Trophoblast cell (in vitro differentiated cells and primary cell): Measurements from ENCODE around the gene CD200R1.

Experiments
- DNase-seq, 2 donors: peaks; one replicate each; pipeline ENCODE4 v3.0.0-alpha.2; 2016
- H2AFZ ChIP-seq: 2 replicates; pipeline ENCODE4 v1.6.1; 2013; ENCODE audit warnings: low read length, moderate library complexity, mild to moderate bottlenecking; ENCODE audit not compliant: insufficient read depth, poor library complexity
- H2AK5ac ChIP-seq: 2 replicates; pipeline ENCODE4 v1.6.1; 2013; ENCODE audit warnings: mild to moderate bottlenecking, low read length
- H2BK120ac ChIP-seq: 2 replicates; pipeline ENCODE4 v1.6.1; 2013; ENCODE audit warnings: low read length, mild to moderate bottlenecking, moderate library complexity; ENCODE audit not compliant: insufficient read depth, poor library complexity
- H2BK12ac ChIP-seq: 2 replicates; pipeline ENCODE4 v1.6.1; 2013; ENCODE audit warnings: mild to moderate bottlenecking, low read length, moderate library complexity
- H2BK5ac ChIP-seq: 2 replicates; pipeline ENCODE4 v1.6.1; 2013; ENCODE audit warnings: low read length, low read depth, moderate library complexity, mild to moderate bottlenecking; ENCODE audit not compliant: poor library complexity
- H3K14ac ChIP-seq: 2 replicates; pipeline ENCODE4 v1.6.1; 2013; ENCODE audit warnings: mild to moderate bottlenecking, low read length
- H3K18ac ChIP-seq: 2 replicates; pipeline ENCODE4 v1.6.1; 2013; ENCODE audit warnings: mild to moderate bottlenecking, low read length
- H3K23ac ChIP-seq: 2 replicates; pipeline ENCODE4 v1.6.1; 2013; ENCODE audit warnings: low read length
- H3K27ac ChIP-seq: 2 replicates; pipeline ENCODE4 v1.5.1; 2013; ENCODE audit warnings: low read depth, mild to moderate bottlenecking, inconsistent platforms, low read length, moderate library complexity
- H3K27me3 ChIP-seq: 2 replicates; pipeline ENCODE4 v1.6.1; 2013; ENCODE audit warnings: inconsistent platforms, mild to moderate bottlenecking, low read length, moderate library complexity; ENCODE audit not compliant: insufficient read depth
- H3K36me3 ChIP-seq, 2 experiments: 1 replicate in 1 of 2; 2 replicates in 1 of 2; pipeline ENCODE4 v1.6.1; 2013; ENCODE audit warnings: low read length in 2 of 2, mild to moderate bottlenecking in 2 of 2, moderate library complexity in 1 of 2; ENCODE audit not compliant: insufficient read depth in 2 of 2, control insufficient read depth in 1 of 2
- H3K4ac ChIP-seq: 2 replicates; pipeline ENCODE4 v1.6.1; 2013; ENCODE audit warnings: low read depth, mild to moderate bottlenecking, low read length, moderate library complexity
- H3K4me1 ChIP-seq, 2 experiments: 1 replicate in 1 of 2; 2 replicates in 1 of 2; pipeline ENCODE4 v1.6.1; 2013; ENCODE audit warnings: low read length in 2 of 2, mild to moderate bottlenecking in 2 of 2, moderate library complexity in 1 of 2; ENCODE audit not compliant: insufficient read depth in 2 of 2, control insufficient read depth in 1 of 2
- H3K4me2 ChIP-seq: 2 replicates; pipeline ENCODE4 v1.6.1; 2013; ENCODE audit warnings: inconsistent platforms, mild to moderate bottlenecking, low read length, moderate library complexity
- H3K4me3 ChIP-seq: 2 replicates; pipeline ENCODE4 v1.5.1; 2013; ENCODE audit warnings: mild to moderate bottlenecking, low read depth, low read length, inconsistent platforms
- H3K79me1 ChIP-seq: one replicate; pipeline ENCODE4 v1.6.1; 2013; ENCODE audit warnings: low read length
- H3K79me2 ChIP-seq: 2 replicates; pipeline ENCODE4 v1.6.1; 2013; ENCODE audit warnings: low read length, mild to moderate bottlenecking; ENCODE audit not compliant: control insufficient read depth, insufficient read depth, poor library complexity
- H3K9ac ChIP-seq: 2 replicates; pipeline ENCODE4 v1.6.1; 2013; ENCODE audit warnings: mild to moderate bottlenecking, low read length
- H3K9me3 ChIP-seq: 2 replicates; pipeline ENCODE4 v1.6.1; 2013; ENCODE audit warnings: low read depth, mild to moderate bottlenecking, control low read depth, inconsistent platforms, low read length; ENCODE audit not compliant: insufficient read depth
- H4K12ac ChIP-seq: 2 replicates; pipeline ENCODE4 v1.6.1; 2013; ENCODE audit warnings: low read depth, mild to moderate bottlenecking, low read length, moderate library complexity
- H4K8ac ChIP-seq: 2 replicates; pipeline ENCODE4 v1.6.1; 2013; ENCODE audit warnings: low read depth, mild to moderate bottlenecking, low read length, moderate library complexity
- H4K91ac ChIP-seq: one replicate; pipeline ENCODE4 v1.6.1; 2013; ENCODE audit warnings: low read depth, mild to moderate bottlenecking, low read length, moderate library complexity
- WGBS: extraction: QIAGEN DNeasy Blood & Tissue Kit; methylation state at CpG from one replicate; pipeline ENCODE4 v1.1.7; 2013; ENCODE audit warnings: missing lambda C conversion rate; ENCODE audit not compliant: insufficient read length, insufficient coverage; ENCODE audit errors: extremely low coverage; 5-methylcytosine and 5-hydroxymethylcytosine counted together

The CD200R1 gene

GRCh38 chr3:112967425-112967824 lies 7.5 kb downstream of the CD200R1 start:
- H3K9me3 ChIP-seq, result peaks cover 6% of the 10 kb centered on the region
- no peak overlapping the region for H4K12ac ChIP-seq
- H3K36me3 ChIP-seq, result peaks cover 0 to 3% of the 10 kb centered on the region in 2 experiments
- no peak overlapping the region for H3K23ac ChIP-seq
- no peak overlapping the region for H3K27ac ChIP-seq
- no peak overlapping the region for H3K14ac ChIP-seq
- DNase-seq, result no peak
- no peak overlapping the region for H2BK12ac ChIP-seq
- H3K27me3 ChIP-seq, result no peaks in the 10 kb centered on the region
- H4K91ac ChIP-seq, result no peak overlapping the region
- H3K79me1 ChIP-seq, result no peaks in the 10 kb centered on the region
- H3K4me2 ChIP-seq, result no peak overlapping the region
- H3K79me2 ChIP-seq, result no peaks in the 10 kb centered on the region
- no peak overlapping the region for H3K9ac ChIP-seq
- no peak overlapping the region for H2AK5ac ChIP-seq
- no peak overlapping the region for H3K4ac ChIP-seq
- H2BK120ac ChIP-seq, result no peak overlapping the region
- H4K8ac ChIP-seq, result no peak overlapping the region
- H3K4me1 ChIP-seq, result no peaks in the 10 kb centered on the region
- no peak overlapping the region for H2AFZ ChIP-seq
- WGBS, result no CpG with 5 or more reads among the region's 1 CpG
- no peak overlapping the region for H3K18ac ChIP-seq
- no peak overlapping the region for H3K4me3 ChIP-seq
- no peak overlapping the region for H2BK5ac ChIP-seq

- 100% methylated on average over 2 of the region's 2 CpGs for WGBS
- Histone ChIP-seq H4K91ac (no peak overlapping the region), H3K9me3 (peaks cover 6% of the 10 kb centered on the region), H2BK5ac (no peak overlapping the region), H2AFZ (no peak overlapping the region), H3K9ac (no peak overlapping the region), H3K23ac (no peak overlapping the region), H2BK120ac (no peak overlapping the region), H3K79me2 (no peaks in the 10 kb centered on the region), H3K27ac (no peak overlapping the region), H3K18ac (no peak overlapping the region), H4K12ac (no peak overlapping the region), H3K4me2 (no peak overlapping the region), H2BK12ac (no peak overlapping the region), H2AK5ac (no peak overlapping the region), H3K4me3 (no peak overlapping the region), H3K14ac (no peak overlapping the region), H4K8ac (no peak overlapping the region), H3K79me1 (no peaks in the 10 kb centered on the region), H3K4ac (no peak overlapping the region), H3K4me1 (no peaks in the 10 kb centered on the region), H3K27me3 (no peaks in the 10 kb centered on the region), H3K36me3 (peaks cover 0 to 3% of the 10 kb centered on the region in 2 experiments)
- DNase-seq, result no peak
Observed at GRCh38 chr3:112966633-112967032, 8.3 kb downstream of the CD200R1 start.

GRCh38 chr3:112965656-112966055 lies 9.2 kb downstream of the CD200R1 start:
- H3K27me3 ChIP-seq, result no peaks in the 10 kb centered on the region
- H3K23ac ChIP-seq, result no peak overlapping the region
- no peak overlapping the region for H2AK5ac ChIP-seq
- WGBS, result no CpG with 5 or more reads among the region's 6 CpGs
- H3K4me2 ChIP-seq, result no peak overlapping the region
- H4K8ac ChIP-seq, result no peak overlapping the region
- H2AFZ ChIP-seq, result no peak overlapping the region
- H3K4me1 ChIP-seq, result no peaks in the 10 kb centered on the region
- no peaks in the 10 kb centered on the region for H3K79me1 ChIP-seq
- no peak overlapping the region for H3K18ac ChIP-seq
- H3K79me2 ChIP-seq, result no peaks in the 10 kb centered on the region
- DNase-seq, result no peak
- H3K4ac ChIP-seq, result no peak overlapping the region
- H3K4me3 ChIP-seq, result no peak overlapping the region
- H4K12ac ChIP-seq, result no peak overlapping the region
- H2BK5ac ChIP-seq, result no peak overlapping the region
- H2BK120ac ChIP-seq, result no peak overlapping the region
- no peak overlapping the region for H3K14ac ChIP-seq
- H4K91ac ChIP-seq, result no peak overlapping the region
- no peak overlapping the region for H3K9ac ChIP-seq
- no peak overlapping the region for H3K27ac ChIP-seq
- peaks cover 6% of the 10 kb centered on the region for H3K9me3 ChIP-seq
- H3K36me3 ChIP-seq, result peaks cover 0 to 3% of the 10 kb centered on the region in 2 experiments
- no peak overlapping the region for H2BK12ac ChIP-seq

- no peak overlapping the region for H2BK120ac ChIP-seq
- H2AFZ ChIP-seq, result no peak overlapping the region
- H2AK5ac ChIP-seq, result no peak overlapping the region
- no peak overlapping the region for H2BK12ac ChIP-seq
- H3K27me3 ChIP-seq, result no peaks in the 10 kb centered on the region
- no peak overlapping the region for H3K4me3 ChIP-seq
- no peak overlapping the region for H3K4me2 ChIP-seq
- no peak for DNase-seq
- peaks cover 0 to 3% of the 10 kb centered on the region in 2 experiments for H3K36me3 ChIP-seq
- H3K4ac ChIP-seq, result no peak overlapping the region
- H3K79me2 ChIP-seq, result no peaks in the 10 kb centered on the region
- H4K12ac ChIP-seq, result no peak overlapping the region
- H3K27ac ChIP-seq, result no peak overlapping the region
- H3K23ac ChIP-seq, result no peak overlapping the region
- H2BK5ac ChIP-seq, result no peak overlapping the region
- no peaks in the 10 kb centered on the region for H3K79me1 ChIP-seq
- no peak overlapping the region for H3K14ac ChIP-seq
- no peaks in the 10 kb centered on the region for H3K4me1 ChIP-seq
- no peak overlapping the region for H3K18ac ChIP-seq
- no peak overlapping the region for H4K91ac ChIP-seq
- no peak overlapping the region for H4K8ac ChIP-seq
- no peak overlapping the region for H3K9ac ChIP-seq
- H3K9me3 ChIP-seq, result peaks cover 6% of the 10 kb centered on the region
Observed at GRCh38 chr3:112963683-112964082, 11.2 kb downstream of the CD200R1 start.
